GM06990 (cell line): ENCODE data around the gene SULT1A3.
"Not testable (repeated sequence)": the region's sequence is repeated elsewhere in the genome, so short reads cannot be mapped to it uniquely, and the experiment has no call there.

ENCODE experiments used
- DNase-seq: peaks from one replicate; pipeline ENCODE4 v3.0.0-alpha.2; 2011; ENCODE audit not compliant: insufficient read length; ENCODE audit errors: extremely low read depth
- H3K27me3 ChIP-seq: replicated peaks from 2 replicates; pipeline ENCODE4 v1.6.0; 2011; ENCODE audit warnings: low read length; ENCODE audit not compliant: control insufficient read depth, insufficient read depth
- H3K36me3 ChIP-seq: 2 replicates; pipeline ENCODE4 v1.5.1; 2011; ENCODE audit warnings: low read length; ENCODE audit not compliant: control insufficient read depth, insufficient read depth
- H3K4me3 ChIP-seq: replicated peaks from 2 replicates; pipeline ENCODE4 v1.5.1; 2011; ENCODE audit warnings: low read depth, mild to moderate bottlenecking, control low read depth, low read length
- CTCF ChIP-seq: IDR thresholded peaks from 2 replicates; pipeline ENCODE4 v1.5.1; 2011; ENCODE audit warnings: low read length, control low read depth, mild to moderate bottlenecking, inconsistent platforms; ENCODE audit not compliant: insufficient read depth, poor library complexity, severe bottlenecking

The SULT1A3 gene

DNA sequence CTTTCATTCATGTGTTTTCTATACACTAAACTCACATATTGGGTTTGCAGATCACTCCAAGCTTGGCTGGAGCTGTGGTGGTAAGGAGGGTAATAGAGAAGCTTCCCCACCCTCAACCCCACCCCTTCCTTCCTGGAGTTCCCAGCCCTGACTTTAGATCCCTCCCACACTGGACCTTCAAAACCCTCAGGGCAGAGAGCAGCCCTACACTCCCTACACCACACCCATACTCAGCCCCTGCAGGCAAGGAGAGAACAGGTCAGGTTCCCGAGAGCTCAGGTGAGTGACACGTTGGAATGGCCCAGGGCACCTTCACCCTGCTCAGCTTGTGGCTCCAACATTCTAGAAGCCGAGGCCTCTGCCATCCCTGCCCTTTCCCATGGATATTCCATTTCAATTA is at the start of gene SULT1A3:
SULT1A3 (plus strand) TSS at position 207 of the 400 bp plus-strand sequence. CDS start 1,474 bp downstream, outside the sequence.
- DNase-seq, H3K36me3 ChIP-seq, H3K4me3 ChIP-seq, H3K27me3 ChIP-seq: not testable (repeated sequence)

GRCh38 chr16:30151091-30151490 is 48.0 kb upstream of the SULT1A3 start:
- no peaks in the 10 kb centered on the region for H3K27me3 ChIP-seq
- no peak for TF ChIP-seq CTCF
- DNase-seq = no peak
- H3K4me3 ChIP-seq = no peak overlapping the region
- H3K36me3 ChIP-seq = no peaks in the 10 kb centered on the region

GRCh38 chr16:30152517-30152916 is 46.5 kb upstream of the SULT1A3 start:
- Histone ChIP-seq H3K36me3 (no peaks in the 10 kb centered on the region), H3K27me3 (no peaks in the 10 kb centered on the region), H3K4me3 (no peak overlapping the region)
- TF ChIP-seq CTCF = no peak
- DNase-seq = no peak

- Histone ChIP-seq H3K4me3 (no peak overlapping the region), H3K27me3 (no peaks in the 10 kb centered on the region), H3K36me3 (no peaks in the 10 kb centered on the region)
- no peak for TF ChIP-seq CTCF
- no peak for DNase-seq
Observed at GRCh38 chr16:30155188-30155587, 43.9 kb upstream of the SULT1A3 start.

DNA sequence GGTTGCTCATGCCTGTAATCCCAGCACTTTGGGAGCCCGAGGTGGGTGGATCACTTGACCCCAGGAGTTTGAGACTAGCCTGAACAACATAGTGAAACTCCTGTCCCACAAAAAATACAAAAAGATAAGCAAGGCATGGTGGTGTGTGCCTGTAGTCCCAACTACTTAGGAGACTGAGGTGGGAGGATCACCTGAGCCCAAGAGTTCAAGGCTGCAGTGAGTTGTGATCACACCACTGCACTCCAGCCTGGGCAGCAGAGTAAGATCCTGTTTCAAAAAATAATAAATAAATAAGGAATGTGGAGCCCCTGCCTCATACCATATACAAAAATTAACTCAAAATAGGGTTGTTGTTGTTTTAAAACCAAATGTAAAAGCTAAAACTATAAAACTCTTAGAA is 41.8 kb upstream of the SULT1A3 start:
- no peak overlapping the region for H3K4me3 ChIP-seq
- TF ChIP-seq CTCF = no peak
- H3K36me3 ChIP-seq = no peaks in the 10 kb centered on the region
- no peak for DNase-seq
- H3K27me3 ChIP-seq = no peaks in the 10 kb centered on the region

GRCh38 chr16:30163538-30163937 is 35.5 kb upstream of the SULT1A3 start:
- DNase-seq = no peak
- no peak overlapping the region for H3K4me3 ChIP-seq
- no peaks in the 10 kb centered on the region for H3K27me3 ChIP-seq
- H3K36me3 ChIP-seq = no peaks in the 10 kb centered on the region
- no peak for TF ChIP-seq CTCF
